Skeletal muscle cell (primary cell): Measurements from ENCODE around the gene AGER.
"Not testable (repeated sequence)": the region's sequence is repeated elsewhere in the genome, so short reads cannot be mapped to it uniquely, and the experiment has no call there.

ENCODE experiments used
- DNase-seq: peaks from one replicate; pipeline ENCODE4 v3.0.0-alpha.2; 2010; ENCODE audit warnings: low read depth
- H3K4me3 ChIP-seq: 2 replicates; pipeline ENCODE4 v1.5.1; 2011; ENCODE audit warnings: low read depth, mild to moderate bottlenecking, control low read depth, low read length, moderate library complexity

The AGER gene

DNA sequence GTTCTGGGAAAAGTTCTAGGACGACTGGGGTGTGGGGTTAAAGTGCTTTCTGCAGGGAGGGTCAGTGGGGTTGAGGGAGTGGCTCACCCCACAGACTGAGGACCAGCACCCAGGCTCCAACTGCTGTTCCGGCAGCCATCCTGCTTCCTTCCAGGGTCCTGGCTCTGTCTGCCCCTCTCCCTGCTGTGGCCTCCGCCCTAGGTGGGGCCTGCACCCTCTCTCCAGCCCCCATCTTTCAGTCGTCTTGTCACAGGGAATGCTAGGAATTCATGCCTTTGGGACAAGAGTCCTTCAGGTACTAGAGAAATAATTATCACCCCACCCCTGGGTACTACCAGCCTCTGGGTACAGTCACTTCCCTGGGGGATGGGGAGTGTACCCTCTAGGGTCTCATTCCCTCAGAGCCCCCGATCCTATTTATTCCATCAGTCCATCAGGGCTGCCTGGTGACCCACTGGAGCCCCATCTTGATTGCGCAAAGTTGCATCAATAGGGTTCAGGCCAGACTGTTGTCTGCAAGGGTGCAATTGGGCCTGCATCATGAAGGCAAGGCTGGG, at the start of gene AGER:
Gene AGER (minus strand): TSS at position 170 of the 557 bp plus-strand sequence. CDS start 31 bp downstream, at position 139.
- no peak within 1 kb of the TSS for H3K4me3 ChIP-seq
- DNase-seq, result no peak

DNA sequence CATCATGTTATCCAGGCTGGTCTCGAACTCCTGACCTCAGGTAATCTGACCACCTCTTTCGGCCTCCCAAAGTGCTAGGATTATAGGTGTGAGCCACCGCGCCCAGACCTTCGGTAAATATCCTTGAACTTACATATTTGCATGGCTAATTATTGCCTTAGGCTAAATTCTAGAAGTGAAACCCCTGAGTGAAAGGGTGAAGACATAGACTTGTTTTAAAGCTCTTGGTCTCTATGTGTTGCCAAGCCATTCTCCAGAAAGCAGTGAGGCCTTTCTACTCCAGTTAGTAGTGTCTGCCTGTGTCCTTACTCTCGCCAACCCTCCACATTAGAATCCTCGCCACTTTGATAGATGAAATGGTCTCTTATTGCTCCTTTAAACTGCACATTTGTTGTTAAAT, 42.4 kb upstream of the AGER start:
- no peak for DNase-seq

GRCh38 chr6:32224696-32225095, 40.6 kb upstream of the AGER start:
- DNase-seq, result no peak
- H3K4me3 ChIP-seq, result no peak overlapping the region

More for the DNA sequence above, 42.4 kb upstream of the AGER start:
- H3K4me3 ChIP-seq, result no peak overlapping the region

- H3K4me3 ChIP-seq, result no peak within 1 kb of the TSS
- DNase-seq, result no peak
These were observed 39.5 kb upstream of the AGER start, which contains the start of gene NOTCH4 for GRCh38 chr6:32223258-32224235. NOTCH4 (minus strand) TSS chr6:32224067; CDS start chr6:32223928, 139 bp downstream.

- no peak for DNase-seq
- no peak overlapping the region for H3K4me3 ChIP-seq
These were observed 38.5 kb upstream of the AGER start for GRCh38 chr6:32222333-32223230.

DNA sequence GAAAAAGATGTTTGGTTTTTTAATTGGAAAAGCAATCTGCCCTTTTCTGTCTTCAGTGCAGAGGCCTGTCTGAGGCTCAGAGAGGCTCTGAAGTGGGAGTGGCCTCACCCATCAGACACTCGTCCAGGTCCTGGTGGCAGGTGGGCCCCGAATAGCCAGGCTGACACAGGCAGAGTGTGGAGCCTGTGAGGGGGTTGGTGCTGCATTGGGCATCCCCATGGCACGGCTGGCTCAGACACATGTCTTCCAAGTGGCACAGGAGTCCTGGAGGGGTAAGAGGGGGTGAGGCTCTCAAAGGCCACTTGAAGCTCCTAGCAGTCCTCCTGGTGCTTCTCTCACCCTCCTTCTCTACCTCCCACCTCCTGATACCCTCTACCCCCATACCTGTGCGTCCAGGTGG, 36.0 kb upstream of the AGER start:
- DNase-seq, result no peak
- no peak overlapping the region for H3K4me3 ChIP-seq

DNA sequence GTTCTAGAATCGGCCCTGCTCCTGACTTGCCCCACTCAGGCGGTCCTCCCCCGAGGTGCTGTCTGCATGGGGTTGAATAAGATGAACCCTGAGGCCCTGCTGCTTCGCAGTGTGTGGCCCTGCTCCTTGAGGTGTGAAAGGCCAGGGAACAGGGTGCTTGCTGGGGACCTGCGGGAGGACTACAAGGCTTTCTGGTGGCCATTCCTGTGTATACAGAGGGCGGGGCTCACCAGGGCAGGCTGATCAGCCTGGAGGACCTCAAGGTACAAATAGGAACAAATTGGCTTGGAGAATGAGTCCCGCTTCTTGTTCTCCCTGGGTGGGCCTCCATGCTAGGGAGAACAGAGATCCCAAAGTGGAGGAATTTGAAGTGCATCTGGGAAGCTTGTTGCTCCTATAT, 34.1 kb upstream of the AGER start:
- no peak overlapping the region for H3K4me3 ChIP-seq

GRCh38 chr6:32216998-32217397, 32.9 kb upstream of the AGER start:
- DNase-seq, result no peak
- H3K4me3 ChIP-seq, result no peak overlapping the region

More for the DNA sequence above, 34.1 kb upstream of the AGER start:
- no peak for DNase-seq

DNA sequence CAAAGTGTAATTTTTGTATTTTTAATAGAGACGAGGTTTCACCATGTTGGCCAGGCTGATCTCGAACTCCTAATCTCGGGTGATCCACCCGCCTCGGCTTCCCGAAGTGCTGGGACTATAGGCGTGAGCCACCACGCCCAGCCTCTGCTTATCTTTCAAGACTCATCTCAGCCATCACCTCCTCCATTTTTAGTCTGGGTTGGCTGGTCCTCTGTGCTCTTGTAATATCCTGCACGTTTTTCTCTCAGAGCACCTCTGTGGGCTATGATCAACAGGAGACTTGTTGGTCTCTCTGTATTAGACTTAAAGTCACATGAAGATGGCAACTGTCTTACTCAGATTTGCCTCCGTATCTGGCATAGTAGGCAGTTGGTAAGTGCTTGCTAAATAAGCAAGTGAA, 32.2 kb upstream of the AGER start:
- no peak overlapping the region for H3K4me3 ChIP-seq
- DNase-seq, result no peak

DNA sequence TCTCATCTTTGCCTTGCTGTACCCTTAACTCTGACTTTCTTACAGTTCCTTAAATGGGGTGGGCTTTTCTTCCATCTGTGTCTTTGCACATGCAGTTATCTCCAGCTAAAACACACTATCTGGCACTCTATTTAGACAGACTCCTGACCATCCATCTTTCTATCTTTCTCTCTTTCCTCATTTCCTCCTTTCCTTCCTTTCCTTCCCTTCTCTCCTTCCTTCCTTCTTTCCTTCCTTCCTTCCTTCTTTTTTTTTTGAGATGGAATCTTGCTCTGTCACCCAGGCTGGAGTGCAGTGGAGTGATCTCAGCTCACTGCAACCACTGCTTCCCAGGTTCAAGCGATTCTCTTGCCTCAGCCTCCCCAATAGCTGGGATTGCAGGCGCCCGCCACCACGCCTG, 31.6 kb upstream of the AGER start:
- H3K4me3 ChIP-seq, result no peak overlapping the region

GRCh38 chr6:32214126-32214525, 30.1 kb upstream of the AGER start:
- DNase-seq, result no peak
- no peak overlapping the region for H3K4me3 ChIP-seq

More for the DNA sequence above, 31.6 kb upstream of the AGER start:
- DNase-seq, result no peak

DNA sequence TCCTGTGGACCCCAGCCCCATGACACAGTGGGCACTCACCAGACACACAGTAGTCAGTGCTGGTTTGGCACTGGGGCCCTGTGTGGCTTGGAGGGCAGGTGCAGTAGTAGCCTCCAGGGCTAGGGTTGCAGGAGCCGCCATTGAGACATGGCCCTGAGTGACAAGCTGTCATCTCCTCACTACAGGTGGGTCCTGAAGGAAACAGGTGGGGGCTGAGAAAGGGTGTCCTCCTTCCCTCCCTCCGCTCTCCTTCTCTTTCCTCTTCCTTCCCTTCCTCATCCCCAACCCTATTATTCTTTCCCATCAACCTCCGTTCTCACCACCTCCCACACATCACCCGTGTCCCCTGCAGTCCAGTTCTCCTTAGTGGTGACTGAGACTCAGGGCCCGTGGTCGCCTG, 29.6 kb upstream of the AGER start:
- no peak for DNase-seq
- no peak overlapping the region for H3K4me3 ChIP-seq

GRCh38 chr6:32212076-32212760, 28.2 kb upstream of the AGER start:
- no peak overlapping the region for H3K4me3 ChIP-seq
- DNase-seq, result no peak

DNA sequence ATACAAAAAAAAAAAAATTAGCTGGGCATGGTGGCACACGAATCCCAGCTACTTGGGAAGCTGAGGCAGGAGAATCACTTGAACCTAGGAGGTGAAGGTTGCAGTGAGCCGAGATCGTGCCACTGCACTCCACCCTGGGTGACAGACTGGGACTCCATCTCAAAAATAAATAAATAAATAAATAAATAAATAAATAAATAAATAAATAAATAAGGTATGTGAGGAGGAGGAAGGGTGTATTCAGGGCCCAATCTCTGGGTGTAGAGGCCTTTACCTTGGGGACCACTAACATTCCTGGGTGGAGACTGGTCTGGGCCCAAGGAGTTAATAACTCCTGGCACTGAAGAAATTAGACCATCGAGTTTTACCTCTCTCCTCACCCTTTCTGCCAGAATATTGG, 27.4 kb upstream of the AGER start:
- DNase-seq, H3K4me3 ChIP-seq: not testable (repeated sequence)

DNA sequence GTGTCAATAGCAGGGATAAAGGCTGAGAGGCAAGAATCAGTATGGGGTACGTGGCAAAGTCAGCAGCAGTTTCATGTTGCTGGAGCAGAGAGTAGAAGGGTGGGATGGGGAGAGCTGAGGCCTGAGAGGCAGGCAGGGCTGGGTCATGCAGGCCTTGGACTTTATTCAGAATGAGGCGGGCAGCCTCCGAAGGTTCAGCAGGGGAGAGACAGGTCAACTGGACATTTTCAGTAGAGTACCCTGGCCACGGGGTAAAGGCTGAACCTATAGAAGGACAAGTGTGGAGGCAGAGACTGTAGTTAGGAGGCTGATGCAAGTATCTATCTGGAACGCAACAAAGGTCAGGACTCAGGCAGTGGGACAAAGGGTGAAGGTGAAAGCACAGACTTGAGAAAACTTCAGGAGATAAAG, 26.1 kb upstream of the AGER start:
- no peak overlapping the region for H3K4me3 ChIP-seq
- DNase-seq, result no peak

DNA sequence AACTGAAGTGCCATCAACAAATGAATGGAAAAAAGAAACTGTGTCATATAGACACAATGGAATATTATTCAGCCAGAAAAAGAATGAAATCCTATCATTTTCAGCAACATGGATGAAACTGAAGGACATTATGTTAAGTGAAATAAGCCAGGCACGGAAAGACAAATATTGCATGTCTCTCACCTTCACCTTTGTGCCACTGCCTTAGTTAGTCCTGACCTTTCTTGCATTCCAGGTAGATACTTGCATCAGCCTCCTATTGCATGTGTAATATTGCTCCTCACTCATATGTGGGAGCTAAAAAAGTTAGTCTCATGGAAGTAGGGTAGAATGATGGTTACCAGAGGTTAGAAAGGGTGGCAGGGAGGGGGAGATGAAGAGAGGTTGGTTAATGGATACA, 24.9 kb upstream of the AGER start:
- H3K4me3 ChIP-seq, result no peak overlapping the region
- no peak for DNase-seq

- no peak for DNase-seq
- H3K4me3 ChIP-seq, result no peak overlapping the region
These were observed 20.2 kb upstream of the AGER start for GRCh38 chr6:32204268-32204715.

DNA sequence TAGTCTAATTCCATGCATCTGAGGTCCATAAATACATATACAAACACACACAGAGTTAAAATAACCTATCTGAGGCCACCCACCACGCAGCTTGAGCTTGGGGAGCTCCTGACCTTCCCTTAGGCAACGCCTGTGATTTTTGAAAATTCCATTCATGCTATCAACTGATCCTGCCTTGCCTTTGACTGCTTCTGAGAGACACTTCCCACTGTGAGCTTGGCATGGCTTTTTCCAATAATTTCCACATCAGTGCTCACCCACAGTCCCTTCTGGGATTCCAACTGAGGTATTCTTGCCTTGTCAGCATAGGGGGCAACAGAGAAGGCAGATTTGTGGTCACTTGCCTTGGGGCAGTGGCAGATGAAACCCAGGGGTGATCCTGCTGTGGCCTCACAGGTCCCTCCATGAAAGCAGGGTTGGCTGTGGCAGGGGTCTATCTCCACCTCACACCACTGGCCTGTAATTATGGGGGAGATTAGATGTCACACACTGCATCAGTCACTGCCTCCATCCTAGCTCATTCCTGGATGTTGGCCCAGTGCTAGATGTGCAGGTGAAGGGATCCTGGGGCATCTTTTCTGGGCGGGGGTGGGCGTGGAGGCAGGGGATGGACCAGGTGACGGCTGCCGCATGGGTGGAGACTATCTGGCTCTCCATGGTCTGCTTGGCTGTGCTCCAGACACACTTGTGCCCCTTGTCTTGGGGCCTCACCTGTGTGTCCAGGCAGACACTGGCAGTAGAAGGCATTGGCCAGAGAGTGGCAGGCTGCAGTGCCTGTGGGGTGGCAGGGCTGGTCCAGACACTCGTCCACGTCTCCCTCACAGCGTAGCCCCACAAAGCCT, 19.6 kb upstream of the AGER start:
- no peak overlapping the region for H3K4me3 ChIP-seq
- no peak for DNase-seq
